Mesothelial cell of epicardium (in vitro differentiated cells): ENCODE measurements around the gene NUP58. TPM values are rescaled to one million over a fixed set of nuclear protein-coding genes. Genes with fewer than 3 reads are reported as not detected.

ENCODE experiments used
- DNase-seq, 2 experiments: peaks; one replicate each; pipeline ENCODE4 v3.0.0; 2021; ENCODE audit warnings: low spot score in 2 of 2; ENCODE audit not compliant: unreplicated experiment in 2 of 2
- H3K27ac Mint-ChIP-seq: 2 replicates; pipeline ENCODE4 v1.8.0; 2021; ENCODE audit warnings: mixed read lengths
- H3K27me3 Mint-ChIP-seq: 2 replicates; pipeline ENCODE4 v1.8.0; 2021; ENCODE audit warnings: low read depth, mixed read lengths
- H3K36me3 Mint-ChIP-seq: 2 replicates; pipeline ENCODE4 v1.8.0; 2021; ENCODE audit warnings: mixed read lengths
- H3K4me1 Mint-ChIP-seq: 2 replicates; pipeline ENCODE4 v1.8.0; 2021; ENCODE audit warnings: mixed read lengths
- H3K4me3 Mint-ChIP-seq: 2 replicates; pipeline ENCODE4 v1.8.0; 2021; ENCODE audit warnings: mild to moderate bottlenecking, moderate library complexity, mixed read lengths
- H3K9me3 Mint-ChIP-seq: 2 replicates; pipeline ENCODE4 v1.8.0; 2021; ENCODE audit warnings: mixed read lengths
- CTCF ChIP-seq: fragments of 200-600 bp; sonication (generic); IDR thresholded peaks from one replicate; pipeline ENCODE4 v1.5.0; 2021; ENCODE audit warnings: antibody characterized with exemption; ENCODE audit not compliant: unreplicated experiment
- total RNA-seq: library from RNA; stranded (reverse); gene quantifications from 3 replicates; pipeline ENCODE4 v1.2.1, GENCODE V29; 2021

NUP58 gene
- total RNA-seq, 1 donor from 2014 or later, result 60.3 TPM

- peaks cover 23% of the 10 kb centered on the region for H3K36me3 Mint-ChIP-seq
- H3K4me1 Mint-ChIP-seq, result peaks cover 16% of the 10 kb centered on the region
- H3K9me3 Mint-ChIP-seq, result peaks cover 2% of the 10 kb centered on the region
- no peak for TF ChIP-seq CTCF
- no peaks in the 10 kb centered on the region for H3K27me3 Mint-ChIP-seq
- no peak overlapping the region for H3K27ac Mint-ChIP-seq
- no peak overlapping the region for H3K4me3 Mint-ChIP-seq
- no peak for DNase-seq
These were observed 34.7 kb upstream of the NUP58 start for GRCh38 chr13:25266706-25267105.

GRCh38 chr13:25267715-25268114, 33.7 kb upstream of the NUP58 start:
- H3K27me3 Mint-ChIP-seq, result no peaks in the 10 kb centered on the region
- no peak overlapping the region for H3K27ac Mint-ChIP-seq
- no peak overlapping the region for H3K4me3 Mint-ChIP-seq
- peaks cover 5% of the 10 kb centered on the region for H3K9me3 Mint-ChIP-seq
- no peak for DNase-seq
- TF ChIP-seq CTCF, result no peak
- H3K4me1 Mint-ChIP-seq, result peaks cover 16% of the 10 kb centered on the region
- peaks cover 30% of the 10 kb centered on the region for H3K36me3 Mint-ChIP-seq

GRCh38 chr13:25268561-25268960, 32.9 kb upstream of the NUP58 start:
- no peaks in the 10 kb centered on the region for H3K27me3 Mint-ChIP-seq
- peaks cover 5% of the 10 kb centered on the region for H3K9me3 Mint-ChIP-seq
- peaks cover 32% of the 10 kb centered on the region for H3K36me3 Mint-ChIP-seq
- H3K4me3 Mint-ChIP-seq, result no peak overlapping the region
- H3K4me1 Mint-ChIP-seq, result peaks cover 16% of the 10 kb centered on the region
- H3K27ac Mint-ChIP-seq, result no peak overlapping the region
- DNase-seq, result no peak
- TF ChIP-seq CTCF, result no peak

GRCh38 chr13:25276748-25277147, 24.7 kb upstream of the NUP58 start:
- Mint-ChIP-seq H3K4me3 (no peak overlapping the region), H3K4me1 (peaks cover 20% of the 10 kb centered on the region), H3K27me3 (no peaks in the 10 kb centered on the region), H3K27ac (no peak overlapping the region), H3K9me3 (peaks cover 2% of the 10 kb centered on the region), H3K36me3 (peaks cover 11% of the 10 kb centered on the region)
- no peak for TF ChIP-seq CTCF
- no peak for DNase-seq

- H3K9me3 Mint-ChIP-seq, result no peaks in the 10 kb centered on the region
- peak overlapping the region; percentile 13 for H3K27ac Mint-ChIP-seq
- no peak for DNase-seq
- H3K36me3 Mint-ChIP-seq, result peaks cover 6% of the 10 kb centered on the region
- H3K4me3 Mint-ChIP-seq, result no peak overlapping the region
- no peak for TF ChIP-seq CTCF
- no peaks in the 10 kb centered on the region for H3K27me3 Mint-ChIP-seq
- peaks cover 21% of the 10 kb centered on the region for H3K4me1 Mint-ChIP-seq
These were observed 21.0 kb upstream of the NUP58 start for GRCh38 chr13:25280396-25280795.
